ENCODE data around the gene TRIOBP. TPM values are rescaled to one million over a fixed set of nuclear protein-coding genes. Genes with fewer than 3 reads are reported as not detected.

TRIOBP gene
- total and polyA plus RNA-seq, 2 of the 13 experiments (the other 11 are each of a cell fraction or from before 2014, with no cell fraction given) = 6.1 to 15.4 TPM

DNA sequence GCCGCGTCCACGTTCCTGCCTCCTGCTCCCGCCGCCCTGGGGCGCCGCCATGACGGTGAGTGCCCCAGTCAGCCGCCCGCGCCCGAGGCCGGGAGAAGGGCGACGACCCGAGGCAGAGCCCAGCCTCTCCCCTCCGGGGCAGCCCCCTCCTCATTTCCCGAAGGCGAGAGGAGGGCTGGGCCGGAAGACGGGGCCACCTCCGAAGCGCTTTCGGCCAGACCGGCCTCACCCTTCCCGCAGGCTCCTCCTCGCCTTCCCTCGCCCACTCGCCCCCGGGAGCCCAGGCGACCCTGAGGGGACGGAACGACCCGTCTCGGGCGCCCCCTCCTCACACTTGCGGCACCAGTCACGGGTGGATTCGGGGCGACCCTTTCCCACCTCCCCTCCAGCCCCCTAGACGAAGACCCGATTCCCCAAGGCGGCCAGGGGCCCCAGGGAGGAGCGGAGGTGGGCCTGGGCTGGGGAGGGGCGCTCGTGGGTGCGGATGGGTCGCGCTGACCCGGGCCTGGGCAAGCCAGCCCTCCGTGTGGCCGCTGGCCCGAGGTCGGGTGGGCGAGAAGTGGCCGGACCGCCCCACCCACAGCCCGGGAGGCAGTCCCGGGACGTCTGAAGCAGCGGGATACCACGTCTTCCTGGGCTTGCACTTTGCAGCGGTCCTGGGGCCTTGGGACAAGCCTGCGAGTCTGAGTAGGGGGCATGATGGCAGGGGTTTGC is 49.7 kb downstream of the TRIOBP start (continued):
- TF ChIP-seq, protein P1, sequence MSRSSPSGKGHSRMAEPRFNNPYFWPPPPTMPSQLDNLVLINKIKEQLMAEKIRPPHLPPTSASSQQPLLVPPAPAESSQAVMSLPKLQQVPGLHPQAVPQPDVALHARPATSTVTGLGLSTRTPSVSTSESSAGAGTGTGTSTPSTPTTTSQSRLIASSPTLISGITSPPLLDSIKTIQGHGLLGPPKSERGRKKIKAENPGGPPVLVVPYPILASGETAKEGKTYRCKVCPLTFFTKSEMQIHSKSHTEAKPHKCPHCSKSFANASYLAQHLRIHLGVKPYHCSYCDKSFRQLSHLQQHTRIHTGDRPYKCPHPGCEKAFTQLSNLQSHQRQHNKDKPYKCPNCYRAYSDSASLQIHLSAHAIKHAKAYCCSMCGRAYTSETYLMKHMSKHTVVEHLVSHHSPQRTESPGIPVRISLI (CRISPR knock-in tag; IDR thresholded peaks at IDR 0.05; ENCODE audit: borderline replicate concordance) = 0 out of 2 replicates have a peak, but pooled peaks have one; percentile 3
- TF ChIP-seq ZNF780A (CRISPR knock-in tag; IDR thresholded peaks at IDR 0.05) (no peak), ZNF724P (CRISPR knock-in tag; IDR thresholded peaks at IDR 0.05; ENCODE audit: borderline replicate concordance) (no peak), CBX2 (IDR thresholded peaks at IDR 0.05; ENCODE audit: low read depth, low read length) (no peak), CBX2 (CRISPR knock-in tag; IDR thresholded peaks at IDR 0.05; ENCODE audit: low read depth) (no peak), ZNF224 (CRISPR knock-in tag; IDR thresholded peaks at IDR 0.05) (0 out of 2 replicates have a peak, but pooled peaks have one; percentile 43), DR1 (CRISPR knock-in tag; IDR thresholded peaks at IDR 0.05) (no peak), ELF3 (CRISPR knock-in tag; IDR thresholded peaks at IDR 0.05) (no peak), NCOA5 (CRISPR knock-in tag; IDR thresholded peaks at IDR 0.05) (no peak), ZSCAN29 (CRISPR knock-in tag; conservative IDR thresholded peaks at IDR 0.05) (no peak), HIVEP1 (CRISPR knock-in tag; IDR thresholded peaks at IDR 0.05) (peak; percentile 40; the same call in 1 of the 2 replicates), HOXA7 (CRISPR knock-in tag; IDR thresholded peaks at IDR 0.05) (no peak), HNRNPL (IDR thresholded peaks at IDR 0.05; ENCODE audit: low read depth, low read length) (no peak), TBX2 (CRISPR knock-in tag; IDR thresholded peaks at IDR 0.05; ENCODE audit: borderline replicate concordance) (peak; percentile 54; the same call in 1 of the 2 replicates), NONO (IDR thresholded peaks at IDR 0.05) (no peak), NONO (CRISPR knock-in tag; conservative IDR thresholded peaks at IDR 0.05) (0 out of 2 replicates have a peak, but pooled peaks have one; percentile 28), SP1 (IDR thresholded peaks at IDR 0.05) (no peak), SP1 (CRISPR knock-in tag; IDR thresholded peaks at IDR 0.05) (no peak), ARNT (IDR thresholded peaks at IDR 0.05) (no peak), ZNF841 (CRISPR knock-in tag; IDR thresholded peaks at IDR 0.05; ENCODE audit: borderline replicate concordance) (no peak), PCBP1 (IDR thresholded peaks at IDR 0.05; ENCODE audit: borderline replicate concordance, low read depth, low read length) (no peak), ZBTB3 (CRISPR knock-in tag; IDR thresholded peaks at IDR 0.05; ENCODE audit: borderline replicate concordance, low read depth) (no peak), ZNF768 (CRISPR knock-in tag; IDR thresholded peaks at IDR 0.05) (0 out of 2 replicates have a peak, but pooled peaks have one; percentile 25), ZNF263 (CRISPR knock-in tag; IDR thresholded peaks at IDR 0.05) (peak; percentile 33; the same call in 1 of the 2 replicates), KMT2A (CRISPR knock-in tag; IDR thresholded peaks at IDR 0.05) (0 out of 2 replicates have a peak, but pooled peaks have one; percentile 30), SETDB1 (CRISPR knock-in tag; IDR thresholded peaks at IDR 0.05; ENCODE audit: borderline replicate concordance) (no peak)
- TF ChIP-seq, protein P2, sequence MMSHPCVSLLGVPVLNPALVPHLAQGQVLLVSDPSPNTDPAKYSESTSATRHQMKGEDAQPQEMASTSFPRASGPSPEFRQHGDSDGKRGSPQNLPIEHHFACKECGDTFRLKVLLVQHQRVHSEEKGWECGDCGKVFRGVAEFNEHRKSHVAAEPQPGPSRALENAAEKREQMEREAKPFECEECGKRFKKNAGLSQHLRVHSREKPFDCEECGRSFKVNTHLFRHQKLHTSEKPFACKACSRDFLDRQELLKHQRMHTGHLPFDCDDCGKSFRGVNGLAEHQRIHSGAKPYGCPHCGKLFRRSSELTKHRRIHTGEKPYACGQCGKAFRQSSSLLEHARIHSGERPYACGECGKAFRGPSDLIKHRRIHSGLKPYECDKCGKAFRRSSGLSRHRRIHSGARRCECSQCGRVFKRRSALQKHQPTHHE (CRISPR knock-in tag; IDR thresholded peaks at IDR 0.05; ENCODE audit: borderline replicate concordance) = 0 out of 2 replicates have a peak, but pooled peaks have one; percentile 48
- TF ChIP-seq, protein P3, sequence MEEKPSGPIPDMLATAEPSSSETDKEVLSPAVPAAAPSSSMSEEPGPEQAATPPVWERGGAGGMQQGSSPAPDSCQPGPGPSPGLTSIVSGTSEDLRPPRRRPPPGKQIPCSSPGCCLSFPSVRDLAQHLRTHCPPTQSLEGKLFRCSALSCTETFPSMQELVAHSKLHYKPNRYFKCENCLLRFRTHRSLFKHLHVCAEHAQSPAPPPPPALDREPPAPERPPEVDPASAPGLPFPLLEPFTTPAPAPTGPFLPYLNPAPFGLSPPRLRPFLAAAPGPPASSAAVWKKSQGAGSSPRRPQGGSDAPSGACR (CRISPR knock-in tag; IDR thresholded peaks at IDR 0.05) = no peak
